Mesenchymal stem cell (in vitro differentiated cells and primary cell): ENCODE results near the gene NACC2.

ENCODE experiments used
- DNase-seq: peaks from one replicate; pipeline ENCODE4 v3.0.0-alpha.2; 2013
- H2AFZ ChIP-seq: one replicate; pipeline ENCODE4 v1.6.1; 2013; ENCODE audit warnings: low read depth, mild to moderate bottlenecking, control low read depth, inconsistent platforms, low read length, moderate library complexity
- H2AK5ac ChIP-seq: 2 replicates; pipeline ENCODE4 v1.6.1; 2013; ENCODE audit warnings: low read length, moderate library complexity, mild to moderate bottlenecking, inconsistent platforms; ENCODE audit not compliant: severe bottlenecking
- H2BK120ac ChIP-seq: one replicate; pipeline ENCODE4 v1.6.1; 2013; ENCODE audit warnings: low read depth, mild to moderate bottlenecking, inconsistent platforms, low read length, moderate library complexity
- H2BK12ac ChIP-seq, 2 experiments: one replicate each; pipeline ENCODE4 v1.6.1; 2013; ENCODE audit warnings: inconsistent platforms in 2 of 2, low read length in 2 of 2, mild to moderate bottlenecking in 2 of 2, moderate library complexity in 2 of 2, control low read depth in 1 of 2
- H2BK15ac ChIP-seq: one replicate; pipeline ENCODE4 v1.6.1; 2013; ENCODE audit warnings: mild to moderate bottlenecking, low read depth, inconsistent platforms; ENCODE audit not compliant: poor library complexity, severe bottlenecking
- H2BK5ac ChIP-seq: 2 replicates; pipeline ENCODE4 v1.6.1; 2013; ENCODE audit warnings: low read depth, mild to moderate bottlenecking, low read length, control low read depth, inconsistent platforms; ENCODE audit not compliant: poor library complexity, severe bottlenecking
- H3K14ac ChIP-seq, 2 experiments: one replicate each; pipeline ENCODE4 v1.6.1; 2013; ENCODE audit warnings: inconsistent platforms in 2 of 2, low read length in 2 of 2, control low read depth in 1 of 2, mild to moderate bottlenecking in 1 of 2, moderate library complexity in 1 of 2
- H3K18ac ChIP-seq, 2 experiments: one replicate each; pipeline ENCODE4 v1.6.1; 2013; ENCODE audit warnings: inconsistent platforms in 2 of 2, low read length in 2 of 2, control low read depth in 1 of 2, low read depth in 1 of 2, mild to moderate bottlenecking in 1 of 2
- H3K23ac ChIP-seq, 2 experiments: one replicate each; pipeline ENCODE4 v1.6.1; 2013; ENCODE audit warnings: inconsistent platforms in 2 of 2, low read length in 2 of 2, mild to moderate bottlenecking in 2 of 2, moderate library complexity in 2 of 2, control low read depth in 1 of 2
- H3K27ac ChIP-seq: 2 replicates; pipeline ENCODE4 v1.5.1; 2013; ENCODE audit warnings: mild to moderate bottlenecking, moderate library complexity, low read length, control low read depth, inconsistent platforms; ENCODE audit not compliant: poor library complexity, severe bottlenecking
- H3K27me3 ChIP-seq, 2 experiments: 2 replicates each; pipeline versions ENCODE4 v1.6.1 to v1.7.0; 2013; ENCODE audit warnings: low read length in 2 of 2, mild to moderate bottlenecking in 2 of 2, moderate library complexity in 2 of 2, control low read depth in 1 of 2, inconsistent platforms in 1 of 2; ENCODE audit not compliant: control insufficient read depth in 1 of 2, insufficient read depth in 1 of 2
- H3K36me3 ChIP-seq, 2 experiments: 2 replicates each; pipeline versions ENCODE4 v1.6.1 to v1.7.0; 2013; ENCODE audit warnings: low read length in 2 of 2, control low read depth in 1 of 2, inconsistent platforms in 1 of 2, low read depth in 1 of 2, mild to moderate bottlenecking in 1 of 2; ENCODE audit not compliant: insufficient read depth in 2 of 2, control insufficient read depth in 1 of 2
- H3K4ac ChIP-seq, 2 experiments: one replicate each; pipeline ENCODE4 v1.6.1; 2013; ENCODE audit warnings: inconsistent platforms in 2 of 2, low read length in 2 of 2, mild to moderate bottlenecking in 2 of 2, moderate library complexity in 2 of 2, control low read depth in 1 of 2, low read depth in 1 of 2
- H3K4me1 ChIP-seq: 2 replicates; pipeline ENCODE4 v1.6.1; 2013; ENCODE audit warnings: low read depth, low read length, control low read depth; ENCODE audit not compliant: control insufficient read depth, insufficient read depth
- H3K4me2 ChIP-seq: 2 replicates; pipeline ENCODE4 v1.6.1; 2013; ENCODE audit warnings: low read length, mild to moderate bottlenecking, inconsistent platforms; ENCODE audit not compliant: poor library complexity, severe bottlenecking
- H3K4me3 ChIP-seq, 2 experiments: 2 replicates each; pipeline versions ENCODE4 v1.5.1 to v1.7.0; 2013; ENCODE audit warnings: low read length in 2 of 2, mild to moderate bottlenecking in 2 of 2, control low read depth in 1 of 2, low read depth in 1 of 2; ENCODE audit not compliant: insufficient read depth in 1 of 2
- H3K79me1 ChIP-seq: replicated peaks from 2 replicates; pipeline ENCODE4 v1.6.1; 2013; ENCODE audit warnings: mild to moderate bottlenecking, control low read depth, low read length, inconsistent platforms; ENCODE audit not compliant: poor library complexity, severe bottlenecking
- H3K9ac ChIP-seq: 2 replicates; pipeline ENCODE4 v1.7.0; 2013; ENCODE audit warnings: mild to moderate bottlenecking, low read length, moderate library complexity
- H3K9me3 ChIP-seq: 2 replicates; pipeline ENCODE4 v1.7.0; 2013; ENCODE audit warnings: mild to moderate bottlenecking, low read length; ENCODE audit not compliant: control insufficient read depth
- H4K8ac ChIP-seq: one replicate; pipeline ENCODE4 v1.6.1; 2013; ENCODE audit warnings: inconsistent platforms, mild to moderate bottlenecking, low read length, moderate library complexity
- H4K91ac ChIP-seq: one replicate; pipeline ENCODE4 v1.6.1; 2013; ENCODE audit warnings: mild to moderate bottlenecking, low read length, inconsistent platforms
- WGBS: methylation state at CpG from one replicate; pipeline ENCODE4 v1.1.7; 2013; ENCODE audit warnings: mixed read lengths; 5-methylcytosine and 5-hydroxymethylcytosine counted together

The NACC2 gene

GRCh38 chr9:135971111-135971766, 123.8 kb downstream of the NACC2 start:
- Histone ChIP-seq H2AFZ (no peak overlapping the region), H4K91ac (no peak overlapping the region), H3K4me1 (peaks cover 25% of the 10 kb centered on the region), H3K4ac (no peak overlapping the region), H2BK5ac (no peak overlapping the region), H3K4me3 (no peak overlapping the region), H3K9ac (no peak overlapping the region), H3K9me3 (no peaks in the 10 kb centered on the region), H2AK5ac (no peak overlapping the region), H3K36me3 (no peaks in the 10 kb centered on the region), H3K27me3 (peaks cover 35 to 50% of the 10 kb centered on the region in 2 experiments), H2BK15ac (no peak overlapping the region), H3K23ac (no peak overlapping the region), H2BK120ac (no peak overlapping the region), H2BK12ac (peak overlapping the region in 1 of 2 experiments; percentile 52), H3K18ac (no peak overlapping the region), H4K8ac (no peak overlapping the region), H3K4me2 (no peak overlapping the region), H3K79me1 (no peaks in the 10 kb centered on the region), H3K27ac (no peak overlapping the region), H3K14ac (no peak overlapping the region)
- no peak for DNase-seq
- 56% methylated on average over 16 of the region's 18 CpGs for WGBS

- Histone ChIP-seq H3K27me3 (peaks cover 35 to 45% of the 10 kb centered on the region in 2 experiments), H3K79me1 (no peaks in the 10 kb centered on the region), H4K91ac (peak overlapping the region; percentile 37), H2BK5ac (no peak overlapping the region), H3K18ac (peak overlapping the region; percentile 13 to 46), H3K9me3 (no peaks in the 10 kb centered on the region), H3K4me1 (peaks cover 25% of the 10 kb centered on the region), H3K9ac (no peak overlapping the region), H2BK15ac (no peak overlapping the region), H3K23ac (no peak overlapping the region), H3K4me3 (no peak overlapping the region), H3K36me3 (no peaks in the 10 kb centered on the region), H4K8ac (no peak overlapping the region), H2BK120ac (peak overlapping the region; percentile 51), H2AK5ac (no peak overlapping the region), H2AFZ (no peak overlapping the region), H3K4me2 (no peak overlapping the region), H2BK12ac (peak overlapping the region in 1 of 2 experiments; percentile 60), H3K4ac (no peak overlapping the region), H3K14ac (no peak overlapping the region), H3K27ac (no peak overlapping the region)
- peak; percentile 65 for DNase-seq
- WGBS, result 72% methylated on average over 7 of the region's 9 CpGs
These were observed 124.8 kb downstream of the NACC2 start for GRCh38 chr9:135970128-135970815.

- H3K4me1 ChIP-seq, result peaks cover 25% of the 10 kb centered on the region
- no peak overlapping the region for H2AK5ac ChIP-seq
- peak overlapping the region; percentile 71 to 79 for H3K18ac ChIP-seq
- H3K14ac ChIP-seq, result peak overlapping the region in 1 of 2 experiments; percentile 6
- peak overlapping the region; percentile 70 to 91 for H2BK12ac ChIP-seq
- H3K23ac ChIP-seq, result no peak overlapping the region
- no peak overlapping the region for H3K4me3 ChIP-seq
- no peak overlapping the region for H2BK15ac ChIP-seq
- no peak overlapping the region for H3K4me2 ChIP-seq
- H2BK120ac ChIP-seq, result no peak overlapping the region
- H3K36me3 ChIP-seq, result no peaks in the 10 kb centered on the region
- WGBS, result 32% methylated on average over 12 of the region's 12 CpGs
- H4K8ac ChIP-seq, result peak overlapping the region; percentile 81
- peak overlapping the region; percentile 30 for H4K91ac ChIP-seq
- peak overlapping the region; percentile 7 to 22 for H3K4ac ChIP-seq
- H3K27me3 ChIP-seq, result peaks cover 40 to 54% of the 10 kb centered on the region in 2 experiments
- no peak overlapping the region for H3K27ac ChIP-seq
- H2BK5ac ChIP-seq, result no peak overlapping the region
- DNase-seq, result peak; percentile 80
- H3K79me1 ChIP-seq, result no peaks in the 10 kb centered on the region
- H3K9ac ChIP-seq, result no peak overlapping the region
- H3K9me3 ChIP-seq, result no peaks in the 10 kb centered on the region
- no peak overlapping the region for H2AFZ ChIP-seq
These were observed 125.9 kb downstream of the NACC2 start for GRCh38 chr9:135969064-135969683.

- H2BK15ac ChIP-seq, result peak overlapping the region; percentile 85
- H2BK5ac ChIP-seq, result no peak overlapping the region
- no peak overlapping the region for H3K14ac ChIP-seq
- DNase-seq, result peak; percentile 63
- peaks cover 40 to 51% of the 10 kb centered on the region in 2 experiments for H3K27me3 ChIP-seq
- WGBS, result 54% methylated on average over 7 of the region's 7 CpGs
- peak overlapping the region; percentile 64 for H2BK120ac ChIP-seq
- H2AK5ac ChIP-seq, result no peak overlapping the region
- H4K8ac ChIP-seq, result peak overlapping the region; percentile 59
- no peaks in the 10 kb centered on the region for H3K79me1 ChIP-seq
- H3K4me2 ChIP-seq, result no peak overlapping the region
- H4K91ac ChIP-seq, result peak overlapping the region; percentile 14
- H2AFZ ChIP-seq, result no peak overlapping the region
- H2BK12ac ChIP-seq, result peak overlapping the region; percentile 2 to 89
- no peaks in the 10 kb centered on the region for H3K9me3 ChIP-seq
- no peak overlapping the region for H3K23ac ChIP-seq
- H3K9ac ChIP-seq, result no peak overlapping the region
- H3K4ac ChIP-seq, result peak overlapping the region in 1 of 2 experiments; percentile 47
- peaks cover 25% of the 10 kb centered on the region for H3K4me1 ChIP-seq
- H3K36me3 ChIP-seq, result no peaks in the 10 kb centered on the region
- H3K4me3 ChIP-seq, result no peak overlapping the region
- peak overlapping the region; percentile 3 to 58 for H3K18ac ChIP-seq
- no peak overlapping the region for H3K27ac ChIP-seq
These were observed 126.5 kb downstream of the NACC2 start for GRCh38 chr9:135968601-135969000.
